ENCODE data around the gene GRIA4.

Gene GRIA4

DNA sequence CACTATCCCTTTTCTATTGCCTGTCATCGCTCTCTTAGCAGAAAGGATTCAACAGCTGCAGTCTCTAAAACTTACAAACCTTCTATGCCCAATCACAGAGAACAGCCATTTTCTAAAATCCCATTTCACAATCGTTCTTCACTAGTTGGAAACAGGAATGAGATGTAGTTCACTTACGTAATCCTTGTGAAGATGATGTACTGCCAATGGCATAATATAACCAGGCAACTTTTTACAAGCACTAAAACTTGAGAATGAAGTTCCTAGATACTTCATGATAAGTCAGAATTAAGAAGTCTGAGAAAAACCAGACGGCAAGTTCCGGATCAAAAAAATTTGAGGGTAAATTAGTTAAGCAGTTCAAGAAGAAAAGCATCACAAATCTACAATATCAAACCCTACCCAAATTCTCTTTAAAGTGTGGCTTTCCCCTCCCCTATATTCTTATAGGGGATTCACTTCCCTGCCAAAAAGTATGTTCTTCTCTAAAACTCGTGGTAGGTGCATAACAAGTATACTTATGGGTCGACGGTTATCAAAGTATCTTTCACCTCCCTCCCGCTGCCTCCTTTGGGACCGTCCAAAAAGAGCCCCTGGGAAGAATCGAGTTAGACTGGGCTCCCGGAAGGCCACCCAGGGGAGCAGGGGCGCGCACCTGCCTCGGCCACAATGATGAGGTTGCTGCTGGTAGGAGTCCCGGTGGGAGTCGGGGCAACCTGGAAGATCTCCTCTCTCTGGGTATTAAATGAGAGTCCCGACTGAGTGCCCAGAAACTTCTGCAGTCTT is 411.5 kb downstream of the GRIA4 start:
- POLR2A ChIA-PET, result no interaction called here
- DNase-seq, result peak in 2 of 3 donors; percentile 4 to 8
- Histone ChIP-seq H3K36me3 (ENCODE audit: control insufficient read depth in 4 of 4, insufficient read depth in 4 of 4, low read length in 3 of 4) (peaks cover 0 to 10% (median 4%) of the 10 kb centered on the region in 4 experiments), H3K9me3 (ENCODE audit: control extremely low read depth in 1 of 5, control insufficient read depth in 4 of 5, insufficient read depth in 2 of 5, low read depth in 1 of 5, low read length in 4 of 5) (peaks cover 0 to 2% (median 0%) of the 10 kb centered on the region in 5 experiments), H3K27me3 (replicated peaks in 2 of 5; ENCODE audit: control insufficient read depth in 4 of 5, insufficient read depth in 5 of 5, low read length in 4 of 5) (no peaks in the 10 kb centered on the region), H3K27ac (ENCODE audit: insufficient read depth in 1 of 2, low read depth in 1 of 2, low read length in 2 of 2, poor library complexity in 1 of 2, severe bottlenecking in 2 of 2) (peak overlapping the region; percentile 41 to 74), H3K4me3 (ENCODE audit: control insufficient read depth in 1 of 7, extremely low read depth in 1 of 7, insufficient read depth in 4 of 7, low read depth in 2 of 7, low read length in 6 of 7) (peak overlapping the region; percentile 72 to 98 (median 93)), H3K4me1 (ENCODE audit: control extremely low read depth in 1 of 4, control insufficient read depth in 4 of 4, insufficient read depth in 4 of 4, low read length in 3 of 4) (peaks cover 4 to 24% (median 13%) of the 10 kb centered on the region in 4 experiments)
- 21% methylated on average over 14 of the region's 18 CpGs for WGBS (ENCODE audit: insufficient coverage)
- CTCF ChIA-PET, result no interaction called here

DNA sequence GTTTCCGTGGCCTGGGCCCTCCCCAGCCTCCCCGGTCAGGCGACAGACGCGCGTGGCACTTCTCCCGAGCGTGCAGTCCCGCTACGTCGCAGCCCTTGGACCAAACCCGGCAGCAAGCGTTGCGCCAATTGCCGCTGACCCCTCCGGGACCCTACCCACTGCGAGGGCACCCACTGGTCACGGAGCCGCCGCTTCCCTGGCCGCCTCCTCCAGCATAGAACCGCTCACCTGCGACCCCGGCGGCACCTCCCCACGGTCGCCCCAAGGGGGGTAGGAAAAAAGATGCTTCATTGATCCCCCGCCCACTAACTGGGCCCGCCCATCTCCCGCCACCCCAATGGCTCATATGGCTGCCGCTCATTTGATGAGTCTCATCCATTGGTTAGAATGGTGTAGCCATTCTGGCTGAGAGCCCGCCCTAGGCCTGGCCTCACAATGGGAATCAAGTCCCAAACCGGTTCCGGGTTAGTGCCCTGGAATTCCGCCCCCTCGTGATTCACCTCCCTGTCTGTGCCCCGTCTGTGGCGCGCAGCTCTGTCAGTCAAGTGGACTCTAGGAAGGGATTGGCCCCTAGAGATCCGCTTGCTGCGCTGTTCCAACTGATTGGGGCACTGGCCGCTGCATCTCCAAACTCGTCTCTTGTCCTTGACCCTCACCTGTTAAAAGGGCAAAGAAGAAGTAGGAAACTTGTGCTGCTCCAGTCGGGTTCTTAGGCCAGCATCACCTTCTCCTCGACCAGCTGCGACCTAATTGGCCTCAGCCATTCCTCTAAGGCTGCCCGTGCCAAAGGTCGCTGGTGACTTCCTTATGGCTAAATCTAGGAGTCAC is 412.3 kb downstream of the GRIA4 start, which contains the start of gene MSANTD4:
Gene MSANTD4 (minus strand): TSS at position 274 of the 828 bp plus-strand sequence. CDS start 11,323 bp downstream, outside the sequence.
- peak; percentile 99 to 100 (median 99) for DNase-seq
- Histone ChIP-seq H3K27ac (ENCODE audit: insufficient read depth in 1 of 2, low read depth in 1 of 2, low read length in 2 of 2, poor library complexity in 1 of 2, severe bottlenecking in 2 of 2) (peak within 1 kb of the TSS; percentile 41 to 74), H3K9me3 (ENCODE audit: control extremely low read depth in 1 of 5, control insufficient read depth in 4 of 5, insufficient read depth in 2 of 5, low read depth in 1 of 5, low read length in 4 of 5) (peaks cover 0 to 2% (median 0%) of the 10 kb centered on the region in 5 experiments), H3K36me3 (ENCODE audit: control insufficient read depth in 4 of 4, insufficient read depth in 4 of 4, low read length in 3 of 4) (peaks cover 0 to 8% (median 4%) of the 10 kb centered on the region in 4 experiments), H3K27me3 (replicated peaks in 2 of 5; ENCODE audit: control insufficient read depth in 4 of 5, insufficient read depth in 5 of 5, low read length in 4 of 5) (no peaks in the 10 kb centered on the region), H3K4me3 (ENCODE audit: control insufficient read depth in 1 of 7, extremely low read depth in 1 of 7, insufficient read depth in 4 of 7, low read depth in 2 of 7, low read length in 6 of 7) (peak within 1 kb of the TSS; percentile 72 to 98 (median 93)), H3K4me1 (ENCODE audit: control extremely low read depth in 1 of 4, control insufficient read depth in 4 of 4, insufficient read depth in 4 of 4, low read length in 3 of 4) (peaks cover 4 to 24% (median 13%) of the 10 kb centered on the region in 4 experiments)
- POLR2A ChIA-PET, result interaction anchor here (0.6 kb wide), 1 partner anchor 14 kb away, joined by 5 read pairs; no protein-coding TSS in a partner anchor
- CTCF ChIA-PET, result interaction anchor here (1.6 kb wide), 1 partner anchor 55 kb away, joined by 4 read pairs; the partner anchor contains the start of genes AASDHPPT and KBTBD3
- under 1% methylated on average over 42 of the region's 48 CpGs for WGBS (ENCODE audit: insufficient coverage)

DNA sequence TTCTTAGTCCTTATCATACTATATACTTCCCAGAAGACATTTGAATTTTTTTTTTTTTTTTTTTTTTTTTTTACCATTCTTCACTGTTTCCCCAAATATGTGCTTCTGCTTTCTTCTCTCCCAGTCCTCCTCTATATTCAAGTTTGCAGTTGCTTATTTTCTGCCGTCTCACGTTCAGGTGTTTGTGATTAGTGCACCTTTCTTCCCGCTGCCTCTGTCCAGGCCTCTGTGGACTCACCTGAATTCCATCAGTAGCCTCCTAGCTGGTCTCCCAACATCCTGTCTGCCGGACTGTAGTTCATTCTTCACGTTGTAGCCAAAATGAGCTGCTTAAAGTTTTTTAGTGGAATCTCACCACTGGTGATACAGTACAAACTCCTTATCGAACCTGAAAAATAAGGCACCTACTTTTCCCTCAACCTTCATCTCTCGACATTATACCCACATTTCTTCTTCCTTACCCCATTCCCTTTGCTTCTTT is 413.0 kb downstream of the GRIA4 start:
- POLR2A ChIA-PET, result interaction anchor here (0.6 to 0.7 kb wide), 2 partner anchors 10 to 13 kb away, joined by 4 to 5 read pairs; no protein-coding TSS in a partner anchor
- H3K27ac ChIP-seq (ENCODE audit: insufficient read depth in 1 of 2, low read depth in 1 of 2, low read length in 2 of 2, poor library complexity in 1 of 2, severe bottlenecking in 2 of 2), result peak overlapping the region in 1 of 2 experiments; percentile 60
- H3K36me3 ChIP-seq (ENCODE audit: control insufficient read depth in 4 of 4, insufficient read depth in 4 of 4, low read length in 3 of 4), result peaks cover 0 to 7% (median 4%) of the 10 kb centered on the region in 4 experiments
- H3K4me1 ChIP-seq (ENCODE audit: control extremely low read depth in 1 of 4, control insufficient read depth in 4 of 4, insufficient read depth in 4 of 4, low read length in 3 of 4), result peaks cover 4 to 24% (median 13%) of the 10 kb centered on the region in 4 experiments
- no peak for DNase-seq
- no peaks in the 10 kb centered on the region for H3K27me3 ChIP-seq (replicated peaks in 2 of 5; ENCODE audit: control insufficient read depth in 4 of 5, insufficient read depth in 5 of 5, low read length in 4 of 5)
- H3K4me3 ChIP-seq (ENCODE audit: control insufficient read depth in 1 of 7, extremely low read depth in 1 of 7, insufficient read depth in 4 of 7, low read depth in 2 of 7, low read length in 6 of 7), result peak overlapping the region; percentile 71 to 96 (median 91)
- WGBS (ENCODE audit: insufficient coverage), result 95% methylated on average over 7 of the region's 7 CpGs
- CTCF ChIA-PET, result interaction anchor here (1.6 kb wide), 1 partner anchor 54 kb away, joined by 4 read pairs; the partner anchor contains the start of genes AASDHPPT and KBTBD3
- peaks cover 0 to 2% (median 0%) of the 10 kb centered on the region in 5 experiments for H3K9me3 ChIP-seq (ENCODE audit: control extremely low read depth in 1 of 5, control insufficient read depth in 4 of 5, insufficient read depth in 2 of 5, low read depth in 1 of 5, low read length in 4 of 5)

DNA sequence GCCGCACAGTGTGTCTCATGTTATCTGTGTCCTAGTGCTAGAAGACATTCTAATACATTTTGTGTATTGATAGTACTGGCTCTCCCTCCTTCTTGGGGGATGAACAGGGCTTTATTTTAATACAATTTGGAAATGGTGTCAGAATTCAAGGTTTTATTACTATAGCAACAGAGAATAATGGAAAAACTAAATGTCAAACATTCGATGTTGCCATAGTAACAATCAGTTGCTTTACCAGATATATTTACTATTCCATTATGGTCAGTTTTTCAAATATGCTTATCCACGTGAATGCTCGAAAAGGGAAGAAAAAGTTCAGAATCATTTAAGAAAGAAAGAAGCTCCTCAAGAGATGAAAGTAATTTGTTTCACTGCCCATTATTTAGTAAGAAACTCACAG is 420.7 kb downstream of the GRIA4 start:
- Histone ChIP-seq H3K9me3 (ENCODE audit: control extremely low read depth in 1 of 5, control insufficient read depth in 4 of 5, insufficient read depth in 2 of 5, low read depth in 1 of 5, low read length in 4 of 5) (peaks cover 0 to 2% (median 0%) of the 10 kb centered on the region in 5 experiments), H3K36me3 (ENCODE audit: control insufficient read depth in 4 of 4, insufficient read depth in 4 of 4, low read length in 3 of 4) (no peaks in the 10 kb centered on the region), H3K4me3 (ENCODE audit: control insufficient read depth in 1 of 7, extremely low read depth in 1 of 7, insufficient read depth in 4 of 7, low read depth in 2 of 7, low read length in 6 of 7) (no peak overlapping the region), H3K4me1 (ENCODE audit: control extremely low read depth in 1 of 4, control insufficient read depth in 4 of 4, insufficient read depth in 4 of 4, low read length in 3 of 4) (no peaks in the 10 kb centered on the region), H3K27ac (ENCODE audit: insufficient read depth in 1 of 2, low read depth in 1 of 2, low read length in 2 of 2, poor library complexity in 1 of 2, severe bottlenecking in 2 of 2) (no peak overlapping the region), H3K27me3 (replicated peaks in 2 of 5; ENCODE audit: control insufficient read depth in 4 of 5, insufficient read depth in 5 of 5, low read length in 4 of 5) (no peaks in the 10 kb centered on the region)
- peak in 1 of 3 donors; percentile 6 for DNase-seq
- ChIA-PET POLR2A (no interaction called here), CTCF (interaction anchor here (1.0 kb wide), 1 partner anchor 20 kb away, joined by 3 read pairs; no protein-coding TSS in a partner anchor)
- no CpG with 5 or more reads among the region's 4 CpGs for WGBS (ENCODE audit: insufficient coverage)

DNA sequence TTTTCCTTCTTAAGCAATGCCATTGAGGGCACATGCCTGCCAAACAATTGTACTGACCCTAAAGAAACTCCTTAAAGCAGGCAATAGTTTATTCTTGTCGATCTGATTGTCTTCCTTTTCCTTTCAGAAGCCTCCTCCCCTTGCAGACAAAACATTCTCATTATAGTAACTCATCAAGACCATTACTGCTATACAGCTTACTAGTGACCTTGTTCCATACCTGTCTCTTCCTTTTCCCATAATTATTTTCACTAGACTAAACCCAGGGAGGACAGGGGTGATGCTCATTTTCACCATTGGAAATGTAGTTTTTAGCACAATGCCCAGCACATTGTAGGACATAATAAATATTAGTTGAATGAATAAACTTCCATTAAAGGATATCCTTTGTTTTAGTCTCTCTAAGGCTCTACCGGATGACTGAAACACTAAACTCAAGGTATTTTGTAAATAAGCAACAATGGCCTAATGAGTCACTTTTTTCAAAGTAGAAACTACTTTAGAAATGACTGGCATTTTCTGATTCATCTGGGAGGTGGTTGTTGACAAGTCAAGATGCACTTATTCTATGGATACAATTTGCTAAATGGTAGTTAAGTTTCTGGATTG is 421.4 kb downstream of the GRIA4 start:
- DNase-seq, result peak in 1 of 3 donors; percentile 2
- Histone ChIP-seq H3K4me1 (ENCODE audit: control extremely low read depth in 1 of 4, control insufficient read depth in 4 of 4, insufficient read depth in 4 of 4, low read length in 3 of 4) (no peaks in the 10 kb centered on the region), H3K27me3 (replicated peaks in 2 of 5; ENCODE audit: control insufficient read depth in 4 of 5, insufficient read depth in 5 of 5, low read length in 4 of 5) (no peaks in the 10 kb centered on the region), H3K36me3 (ENCODE audit: control insufficient read depth in 4 of 4, insufficient read depth in 4 of 4, low read length in 3 of 4) (no peaks in the 10 kb centered on the region), H3K4me3 (ENCODE audit: control insufficient read depth in 1 of 7, extremely low read depth in 1 of 7, insufficient read depth in 4 of 7, low read depth in 2 of 7, low read length in 6 of 7) (no peak overlapping the region), H3K27ac (ENCODE audit: insufficient read depth in 1 of 2, low read depth in 1 of 2, low read length in 2 of 2, poor library complexity in 1 of 2, severe bottlenecking in 2 of 2) (no peak overlapping the region), H3K9me3 (ENCODE audit: control extremely low read depth in 1 of 5, control insufficient read depth in 4 of 5, insufficient read depth in 2 of 5, low read depth in 1 of 5, low read length in 4 of 5) (no peaks in the 10 kb centered on the region)
- POLR2A ChIA-PET, result no interaction called here
- CTCF ChIA-PET, result no interaction called here
- WGBS (ENCODE audit: insufficient coverage), result 50% methylated on average over 1 of the region's 2 CpGs
